Astrocyte (in vitro differentiated cells and primary cell): ENCODE data around the gene METRNL. TPM values are rescaled to one million over a fixed set of nuclear protein-coding genes. Genes with fewer than 3 reads are reported as not detected.

Experiments used
- DNase-seq: peaks from one replicate; pipeline ENCODE4 v3.0.0-alpha.2; 2010; ENCODE audit warnings: low read depth
- FAIRE-seq: peaks from 2 replicates; lab custom pipeline; 2011; peaks lifted over from hg19 to GRCh38; lab: Jason Lieb, UNC
- H2AFZ ChIP-seq: 2 replicates; pipeline ENCODE4 v1.6.0; 2012; ENCODE audit warnings: low read depth, low read length, inconsistent platforms
- H3K27ac ChIP-seq: 2 replicates; pipeline ENCODE4 v1.5.1; 2011; ENCODE audit warnings: low read depth, low read length, inconsistent platforms
- H3K27me3 ChIP-seq: 2 replicates; pipeline ENCODE4 v1.6.0; 2011; ENCODE audit warnings: low read length, inconsistent platforms; ENCODE audit not compliant: insufficient read depth
- H3K36me3 ChIP-seq: 2 replicates; pipeline ENCODE4 v1.5.1; 2011; ENCODE audit warnings: low read length, inconsistent platforms; ENCODE audit not compliant: insufficient read depth
- H3K4me1 ChIP-seq: 2 replicates; pipeline ENCODE4 v1.5.1; 2011; ENCODE audit warnings: low read length, inconsistent platforms; ENCODE audit not compliant: insufficient read depth
- H3K4me2 ChIP-seq: 2 replicates; pipeline ENCODE4 v1.6.0; 2012; ENCODE audit warnings: low read length, inconsistent platforms
- H3K4me3 ChIP-seq: 2 replicates; pipeline ENCODE4 v1.5.1; 2011; ENCODE audit warnings: low read depth, mild to moderate bottlenecking, low read length, inconsistent platforms; ENCODE audit not compliant: insufficient read depth
- H3K79me2 ChIP-seq: 2 replicates; pipeline ENCODE4 v1.6.0; 2012; ENCODE audit warnings: mild to moderate bottlenecking, low read length, inconsistent platforms; ENCODE audit not compliant: insufficient read depth
- H3K9ac ChIP-seq: 2 replicates; pipeline ENCODE4 v1.6.0; 2012; ENCODE audit warnings: mild to moderate bottlenecking, low read length, inconsistent platforms
- H3K9me3 ChIP-seq: 2 replicates; pipeline ENCODE4 v1.5.1; 2012; ENCODE audit warnings: low read depth, mild to moderate bottlenecking, low read length, inconsistent platforms; ENCODE audit not compliant: insufficient read depth
- H4K20me1 ChIP-seq: 2 replicates; pipeline ENCODE4 v1.6.0; 2012; ENCODE audit warnings: low read length, inconsistent platforms; ENCODE audit not compliant: insufficient read depth
- H3K27ac Mint-ChIP-seq: one replicate; pipeline ENCODE4 v1.8.0; 2021; ENCODE audit warnings: mild to moderate bottlenecking, mixed read lengths; ENCODE audit not compliant: unreplicated experiment
- H3K27me3 Mint-ChIP-seq: one replicate; pipeline ENCODE4 v1.8.0; 2021; ENCODE audit warnings: low read depth, mixed read lengths; ENCODE audit not compliant: unreplicated experiment
- H3K36me3 Mint-ChIP-seq: one replicate; pipeline ENCODE4 v1.8.0; 2021; ENCODE audit warnings: low read depth, mixed read lengths; ENCODE audit not compliant: unreplicated experiment
- H3K4me1 Mint-ChIP-seq: one replicate; pipeline ENCODE4 v1.8.0; 2021; ENCODE audit warnings: low read depth, mixed read lengths; ENCODE audit not compliant: unreplicated experiment
- H3K4me3 Mint-ChIP-seq: one replicate; pipeline ENCODE4 v1.8.0; 2021; ENCODE audit warnings: mild to moderate bottlenecking, moderate library complexity, mixed read lengths; ENCODE audit not compliant: unreplicated experiment
- H3K9me3 Mint-ChIP-seq: one replicate; pipeline ENCODE4 v1.8.0; 2021; ENCODE audit warnings: mild to moderate bottlenecking, mixed read lengths; ENCODE audit not compliant: unreplicated experiment
- EZH2 ChIP-seq: IDR thresholded peaks from 2 replicates; pipeline ENCODE4 v1.6.1; 2012; ENCODE audit warnings: mild to moderate bottlenecking, low read length, inconsistent platforms; ENCODE audit not compliant: insufficient read depth
- total RNA-seq: library from RNA; stranded (reverse); gene quantifications from 2 replicates; pipeline ENCODE4 v1.2.1, GENCODE V29; 2021
- TF ChIP-seq, protein P1 (sequence below): IDR thresholded peaks from 2 replicates; pipeline ENCODE4 v1.5.1; 2011; ENCODE audit warnings: low read depth, mild to moderate bottlenecking, inconsistent platforms, low read length, moderate library complexity; ENCODE audit not compliant: insufficient read depth

METRNL gene
- total RNA-seq, 1 donor from 2014 or later = 36.7 TPM

DNA sequence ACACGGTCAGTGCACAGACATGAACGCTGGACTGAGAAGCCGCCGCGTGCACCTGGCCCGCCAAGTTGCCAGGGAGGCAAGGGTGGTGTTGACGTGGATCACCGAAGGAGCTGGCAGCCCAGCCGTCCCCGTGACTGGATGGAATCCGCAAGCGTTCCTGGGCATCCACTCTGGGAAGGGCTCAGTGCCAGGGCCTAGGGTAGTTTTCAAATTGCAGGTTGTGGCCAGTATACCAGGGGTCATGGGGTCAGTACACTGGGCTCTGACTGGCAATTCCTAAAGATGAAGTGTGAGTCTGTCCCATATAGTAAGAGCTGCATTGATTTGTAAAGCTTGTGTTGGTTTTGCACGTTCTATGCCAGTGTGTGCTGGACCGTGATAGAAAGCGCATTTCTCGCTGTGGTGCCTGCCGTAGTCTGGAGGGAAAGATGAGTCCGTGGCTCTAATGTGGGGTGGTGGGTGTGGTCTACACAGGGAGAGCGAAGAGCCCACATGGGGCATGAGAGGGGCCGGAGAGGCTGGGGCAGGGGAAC lies 21.1 kb upstream of the METRNL start:
- TF ChIP-seq, protein P1, sequence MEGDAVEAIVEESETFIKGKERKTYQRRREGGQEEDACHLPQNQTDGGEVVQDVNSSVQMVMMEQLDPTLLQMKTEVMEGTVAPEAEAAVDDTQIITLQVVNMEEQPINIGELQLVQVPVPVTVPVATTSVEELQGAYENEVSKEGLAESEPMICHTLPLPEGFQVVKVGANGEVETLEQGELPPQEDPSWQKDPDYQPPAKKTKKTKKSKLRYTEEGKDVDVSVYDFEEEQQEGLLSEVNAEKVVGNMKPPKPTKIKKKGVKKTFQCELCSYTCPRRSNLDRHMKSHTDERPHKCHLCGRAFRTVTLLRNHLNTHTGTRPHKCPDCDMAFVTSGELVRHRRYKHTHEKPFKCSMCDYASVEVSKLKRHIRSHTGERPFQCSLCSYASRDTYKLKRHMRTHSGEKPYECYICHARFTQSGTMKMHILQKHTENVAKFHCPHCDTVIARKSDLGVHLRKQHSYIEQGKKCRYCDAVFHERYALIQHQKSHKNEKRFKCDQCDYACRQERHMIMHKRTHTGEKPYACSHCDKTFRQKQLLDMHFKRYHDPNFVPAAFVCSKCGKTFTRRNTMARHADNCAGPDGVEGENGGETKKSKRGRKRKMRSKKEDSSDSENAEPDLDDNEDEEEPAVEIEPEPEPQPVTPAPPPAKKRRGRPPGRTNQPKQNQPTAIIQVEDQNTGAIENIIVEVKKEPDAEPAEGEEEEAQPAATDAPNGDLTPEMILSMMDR = no peak
- TF ChIP-seq EZH2 = no peak
- no peaks in the 10 kb centered on the region for H3K36me3 Mint-ChIP-seq
- H3K36me3 ChIP-seq = no peaks in the 10 kb centered on the region
- no peaks in the 10 kb centered on the region for H3K9me3 ChIP-seq
- peaks cover 35% of the 10 kb centered on the region for H3K27me3 Mint-ChIP-seq
- peaks cover 13% of the 10 kb centered on the region for H3K4me1 ChIP-seq
- no peak overlapping the region for H3K4me3 ChIP-seq
- DNase-seq (no peak), FAIRE-seq (no peak)
- H3K4me3 Mint-ChIP-seq = no peak overlapping the region
- no peak overlapping the region for H3K27ac ChIP-seq
- H3K9me3 Mint-ChIP-seq = no peaks in the 10 kb centered on the region
- no peaks in the 10 kb centered on the region for H3K79me2 ChIP-seq
- no peak overlapping the region for H3K27ac Mint-ChIP-seq
- H4K20me1 ChIP-seq = no peaks in the 10 kb centered on the region
- no peak overlapping the region for H2AFZ ChIP-seq
- H3K4me1 Mint-ChIP-seq = peaks cover 8% of the 10 kb centered on the region
- H3K9ac ChIP-seq = no peak overlapping the region
- no peak overlapping the region for H3K4me2 ChIP-seq
- H3K27me3 ChIP-seq = no peaks in the 10 kb centered on the region

DNA sequence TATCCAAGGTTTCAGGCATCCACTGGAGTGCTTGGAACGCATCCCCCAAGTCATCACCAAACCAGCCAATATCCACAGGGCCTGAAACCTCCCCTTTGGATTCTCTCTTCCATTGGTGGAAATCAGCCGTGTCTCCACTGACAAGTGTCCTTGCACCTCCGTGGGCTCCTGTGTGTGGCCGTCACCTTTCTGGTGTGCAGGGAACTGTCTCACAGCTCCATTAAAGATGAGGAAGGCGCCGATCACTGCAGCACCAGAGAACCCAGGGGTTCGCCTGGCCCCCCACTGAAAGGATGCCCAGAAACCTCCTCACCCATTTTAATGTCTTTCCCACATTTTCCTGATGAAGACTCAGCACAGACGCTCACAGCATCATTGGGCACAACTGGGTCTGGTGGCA lies 17.8 kb upstream of the METRNL start:
- Mint-ChIP-seq H3K9me3 (no peaks in the 10 kb centered on the region), H3K36me3 (no peaks in the 10 kb centered on the region)

More for the DNA sequence above, 17.8 kb upstream of the METRNL start:
- no peaks in the 10 kb centered on the region for H3K4me1 Mint-ChIP-seq
- Histone ChIP-seq H2AFZ (no peak overlapping the region), H3K4me3 (no peak overlapping the region), H3K4me2 (no peak overlapping the region), H3K27me3 (no peaks in the 10 kb centered on the region), H3K9ac (no peak overlapping the region), H3K79me2 (no peaks in the 10 kb centered on the region), H4K20me1 (no peaks in the 10 kb centered on the region), H3K9me3 (no peaks in the 10 kb centered on the region), H3K27ac (no peak overlapping the region), H3K4me1 (peaks cover 2% of the 10 kb centered on the region), H3K36me3 (no peaks in the 10 kb centered on the region)
- no peak for TF ChIP-seq EZH2
- TF ChIP-seq, protein P1 = no peak
- DNase-seq = no peak
- no peak overlapping the region for H3K27ac Mint-ChIP-seq
- FAIRE-seq = no peak
- H3K4me3 Mint-ChIP-seq = no peak overlapping the region
- peaks cover 35% of the 10 kb centered on the region for H3K27me3 Mint-ChIP-seq
